K562 (cell line): ENCODE measurements around the gene BPNT1. TPM values are rescaled to one million over a fixed set of nuclear protein-coding genes. Genes with fewer than 3 reads are reported as not detected.
A peak's percentile ranks its signal among the peaks of the same experiment; 100 is the strongest.
"Not testable (repeated sequence)": the region's sequence is repeated elsewhere in the genome, so short reads cannot be mapped to it uniquely, and the experiment has no call there.

ENCODE experiments used
- BRD9 ChIP-seq: fragments of 450-650 bp; IDR thresholded peaks from 2 replicates; pipeline ENCODE4 v1.6.1; 2018; ENCODE audit warnings: low read depth; ENCODE audit not compliant: partially characterized antibody
- CREM ChIP-seq: IDR thresholded peaks from 2 replicates; pipeline ENCODE4 v1.6.1; 2014; ENCODE audit warnings: antibody characterized with exemption, low read depth
- GABPA ChIP-seq: fragments of 200-800 bp; sonication (Bioruptor generic); conservative IDR thresholded peaks from 2 replicates; pipeline ENCODE4 v1.6.1; 2016; ENCODE audit warnings: low read depth, missing genetic modification characterization, missing compliant biosample characterization
- HDAC2 ChIP-seq: fragments of 450-650 bp; IDR thresholded peaks from 2 replicates; pipeline ENCODE4 v1.6.1; 2016; ENCODE audit warnings: mild to moderate bottlenecking
- MAZ ChIP-seq, 2 experiments: fragments of 450-650 bp in 1 of 2; sonication (generic) in 1 of 2; formaldehyde crosslinking; IDR thresholded peaks in 1 of 2; conservative IDR thresholded peaks in 1 of 2; 2 replicates each; pipeline versions ENCODE4 v1.4.0 to v1.5.0; 2020; ENCODE audit warnings: mild to moderate bottlenecking in 1 of 2, missing genetic modification reagents in 1 of 2
- MYC ChIP-seq, 2 experiments: fragments of 250-450 bp in 1 of 2; sonication (Bioruptor Pico) in 1 of 2; IDR thresholded peaks; 2 replicates each; pipeline versions ENCODE4 v1.5.1 to v1.6.1; 2012 to 2021; ENCODE audit warnings: low read depth in 2 of 2, borderline replicate concordance in 1 of 2, improper control_type of control experiment in 1 of 2, low read length in 1 of 2, mild to moderate bottlenecking in 1 of 2, moderate library complexity in 1 of 2
- NRF1 ChIP-seq, 2 experiments: fragments of 450-650 bp; IDR thresholded peaks in 1 of 2; conservative IDR thresholded peaks in 1 of 2; 2 replicates each; pipeline ENCODE4 v1.6.1; 2014; ENCODE audit warnings: mild to moderate bottlenecking in 2 of 2
- SMARCA4 ChIP-seq: fragments of 450-650 bp; IDR thresholded peaks from 2 replicates; pipeline ENCODE4 v1.6.1; 2016
- SPI1 ChIP-seq: IDR thresholded peaks from 2 replicates; pipeline ENCODE4 v1.6.1; 2011; ENCODE audit warnings: low read depth, low read length, control low read depth, borderline replicate concordance
- TAF1 ChIP-seq: IDR thresholded peaks from 2 replicates; pipeline ENCODE4 v1.6.1; 2011; ENCODE audit warnings: mild to moderate bottlenecking, low read length, moderate library complexity; ENCODE audit not compliant: insufficient read depth, control insufficient read depth, severe bottlenecking; ENCODE audit errors: extremely low read depth
- ZNF121 ChIP-seq: sonication (generic); formaldehyde crosslinking; conservative IDR thresholded peaks from 2 replicates; pipeline ENCODE4 v1.8.0; 2022; ENCODE audit warnings: missing genetic modification reagents
- polyA plus RNA-seq, 8 experiments: library from polyadenylated mRNA; depleted of rRNA in 4 of 8; stranded (reverse) in 5 of 8; unstranded in 3 of 8; fragments of >200 nt; fragmentation: Nextera tagmentation in 2 of 8; fragmentation: Illumina TruSeq in 1 of 8; extraction: Ambion mirVana in 2 of 8; extraction: Trizol in 1 of 8; gene quantifications; 2 replicates each; pipeline versions ENCODE4 v1.2.1 to v1.2.3, GENCODE V29; 2011 to 2014; ENCODE audit warnings: inconsistent platforms in 1 of 8, missing spikeins in 1 of 8
- total RNA-seq, 7 experiments: library from RNA; depleted of rRNA in 6 of 7; stranded (reverse); fragments of >200 nt in 6 of 7; fragmentation: Illumina TruSeq in 2 of 7; extraction: Trizol in 2 of 7; gene quantifications; 2 replicates each; pipeline versions ENCODE4 v1.2.1 to v1.2.3, GENCODE V29; 2011 to 2021; ENCODE audit warnings: low replicate concordance in 1 of 7
- TF ChIP-seq, protein P1 (sequence below): fragments of 450-650 bp; IDR thresholded peaks from 2 replicates; pipeline ENCODE4 v1.6.1; 2017; ENCODE audit warnings: antibody characterized with exemption, mild to moderate bottlenecking
- TF ChIP-seq, protein P2 (sequence below): IDR thresholded peaks from 2 replicates; pipeline ENCODE4 v1.6.1; 2012; ENCODE audit warnings: low read depth, low read length, improper control_type of control experiment, borderline replicate concordance
- TF ChIP-seq, protein P3 (sequence below): fragments of 250-450 bp; sonication (Bioruptor Pico); IDR thresholded peaks from 2 replicates; pipeline ENCODE4 v1.8.0; 2022; ENCODE audit warnings: inconsistent platforms
- TF ChIP-seq, protein P4 (sequence below), 2 experiments: fragments of 450-650 bp; IDR thresholded peaks; 2 replicates each; pipeline ENCODE4 v1.6.1; 2016
- TF ChIP-seq, protein P5 (sequence below): sonication (generic); formaldehyde crosslinking; IDR thresholded peaks from 2 replicates; pipeline ENCODE4 v1.8.0; 2022; ENCODE audit warnings: missing genetic modification reagents, mild to moderate bottlenecking, moderate library complexity, borderline replicate concordance

The BPNT1 gene
- total and polyA plus RNA-seq, 9 of the 15 experiments (the other 6 are each of a cell fraction or from before 2014, with no cell fraction given), result 30.2 to 73.8 (median 40.5) TPM

GRCh38 chr1:220086261-220086686 lies 3.3 kb downstream of the BPNT1 start (continued):
- TF ChIP-seq MAZ (CRISPR knock-in tag; conservative IDR thresholded peaks at IDR 0.05 in 1 of 2, IDR thresholded peaks at IDR 0.05 in 1 of 2) (peak in 1 of 2 experiments; percentile 65; a peak in 1 of 4 replicates), SPI1 (peak; percentile 38; the same call in 1 of the 2 replicates), NRF1 (conservative IDR thresholded peaks at IDR 0.05 in 1 of 2, IDR thresholded peaks at IDR 0.05 in 1 of 2) (0 out of 4 replicates have a peak, but pooled peaks of 1 of the 2 experiments have one; percentile 5), BRD9 (peak; percentile 10), HDAC2 (peak; percentile 17; the same call in 1 of the 2 replicates), ZNF121 (CRISPR knock-in tag) (peak; percentile 95), CREM (peak; percentile 54; the same call in 1 of the 2 replicates), TAF1 (peak; percentile 35), GABPA (0 out of 2 replicates have a peak, but pooled peaks have one; percentile 11), SMARCA4 (peak; percentile 69; the same call in 1 of the 2 replicates), MYC (IDR thresholded peaks at IDR 0.05; ENCODE audit: low read depth, low read length) (peak; percentile 12; the same call in 1 of the 2 replicates)
- TF ChIP-seq, protein P1, sequence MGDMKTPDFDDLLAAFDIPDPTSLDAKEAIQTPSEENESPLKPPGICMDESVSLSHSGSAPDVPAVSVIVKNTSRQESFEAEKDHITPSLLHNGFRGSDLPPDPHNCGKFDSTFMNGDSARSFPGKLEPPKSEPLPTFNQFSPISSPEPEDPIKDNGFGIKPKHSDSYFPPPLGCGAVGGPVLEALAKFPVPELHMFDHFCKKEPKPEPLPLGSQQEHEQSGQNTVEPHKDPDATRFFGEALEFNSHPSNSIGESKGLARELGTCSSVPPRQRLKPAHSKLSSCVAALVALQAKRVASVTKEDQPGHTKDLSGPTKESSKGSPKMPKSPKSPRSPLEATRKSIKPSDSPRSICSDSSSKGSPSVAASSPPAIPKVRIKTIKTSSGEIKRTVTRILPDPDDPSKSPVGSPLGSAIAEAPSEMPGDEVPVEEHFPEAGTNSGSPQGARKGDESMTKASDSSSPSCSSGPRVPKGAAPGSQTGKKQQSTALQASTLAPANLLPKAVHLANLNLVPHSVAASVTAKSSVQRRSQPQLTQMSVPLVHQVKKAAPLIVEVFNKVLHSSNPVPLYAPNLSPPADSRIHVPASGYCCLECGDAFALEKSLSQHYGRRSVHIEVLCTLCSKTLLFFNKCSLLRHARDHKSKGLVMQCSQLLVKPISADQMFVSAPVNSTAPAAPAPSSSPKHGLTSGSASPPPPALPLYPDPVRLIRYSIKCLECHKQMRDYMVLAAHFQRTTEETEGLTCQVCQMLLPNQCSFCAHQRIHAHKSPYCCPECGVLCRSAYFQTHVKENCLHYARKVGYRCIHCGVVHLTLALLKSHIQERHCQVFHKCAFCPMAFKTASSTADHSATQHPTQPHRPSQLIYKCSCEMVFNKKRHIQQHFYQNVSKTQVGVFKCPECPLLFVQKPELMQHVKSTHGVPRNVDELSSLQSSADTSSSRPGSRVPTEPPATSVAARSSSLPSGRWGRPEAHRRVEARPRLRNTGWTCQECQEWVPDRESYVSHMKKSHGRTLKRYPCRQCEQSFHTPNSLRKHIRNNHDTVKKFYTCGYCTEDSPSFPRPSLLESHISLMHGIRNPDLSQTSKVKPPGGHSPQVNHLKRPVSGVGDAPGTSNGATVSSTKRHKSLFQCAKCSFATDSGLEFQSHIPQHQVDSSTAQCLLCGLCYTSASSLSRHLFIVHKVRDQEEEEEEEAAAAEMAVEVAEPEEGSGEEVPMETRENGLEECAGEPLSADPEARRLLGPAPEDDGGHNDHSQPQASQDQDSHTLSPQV, result 0 out of 2 replicates have a peak, but pooled peaks have one; percentile 23
- TF ChIP-seq, protein P2, sequence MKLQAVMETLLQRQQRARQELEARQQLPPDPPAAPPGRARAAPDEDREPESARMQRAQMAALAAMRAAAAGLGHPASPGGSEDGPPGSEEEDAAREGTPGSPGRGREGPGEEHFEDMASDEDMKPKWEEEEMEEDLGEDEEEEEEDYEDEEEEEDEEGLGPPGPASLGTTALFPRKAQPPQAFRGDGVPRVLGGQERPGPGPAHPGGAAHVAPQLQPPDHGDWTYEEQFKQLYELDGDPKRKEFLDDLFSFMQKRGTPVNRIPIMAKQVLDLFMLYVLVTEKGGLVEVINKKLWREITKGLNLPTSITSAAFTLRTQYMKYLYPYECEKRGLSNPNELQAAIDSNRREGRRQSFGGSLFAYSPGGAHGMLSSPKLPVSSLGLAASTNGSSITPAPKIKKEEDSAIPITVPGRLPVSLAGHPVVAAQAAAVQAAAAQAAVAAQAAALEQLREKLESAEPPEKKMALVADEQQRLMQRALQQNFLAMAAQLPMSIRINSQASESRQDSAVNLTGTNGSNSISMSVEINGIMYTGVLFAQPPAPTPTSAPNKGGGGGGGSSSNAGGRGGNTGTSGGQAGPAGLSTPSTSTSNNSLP, result peak; percentile 44; the same call in 1 of the 2 replicates
- TF ChIP-seq, protein P3, sequence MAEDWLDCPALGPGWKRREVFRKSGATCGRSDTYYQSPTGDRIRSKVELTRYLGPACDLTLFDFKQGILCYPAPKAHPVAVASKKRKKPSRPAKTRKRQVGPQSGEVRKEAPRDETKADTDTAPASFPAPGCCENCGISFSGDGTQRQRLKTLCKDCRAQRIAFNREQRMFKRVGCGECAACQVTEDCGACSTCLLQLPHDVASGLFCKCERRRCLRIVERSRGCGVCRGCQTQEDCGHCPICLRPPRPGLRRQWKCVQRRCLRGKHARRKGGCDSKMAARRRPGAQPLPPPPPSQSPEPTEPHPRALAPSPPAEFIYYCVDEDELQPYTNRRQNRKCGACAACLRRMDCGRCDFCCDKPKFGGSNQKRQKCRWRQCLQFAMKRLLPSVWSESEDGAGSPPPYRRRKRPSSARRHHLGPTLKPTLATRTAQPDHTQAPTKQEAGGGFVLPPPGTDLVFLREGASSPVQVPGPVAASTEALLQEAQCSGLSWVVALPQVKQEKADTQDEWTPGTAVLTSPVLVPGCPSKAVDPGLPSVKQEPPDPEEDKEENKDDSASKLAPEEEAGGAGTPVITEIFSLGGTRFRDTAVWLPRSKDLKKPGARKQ (CRISPR knock-in tag), result 0 out of 2 replicates have a peak, but pooled peaks have one; percentile 41
- TF ChIP-seq, protein P4, sequence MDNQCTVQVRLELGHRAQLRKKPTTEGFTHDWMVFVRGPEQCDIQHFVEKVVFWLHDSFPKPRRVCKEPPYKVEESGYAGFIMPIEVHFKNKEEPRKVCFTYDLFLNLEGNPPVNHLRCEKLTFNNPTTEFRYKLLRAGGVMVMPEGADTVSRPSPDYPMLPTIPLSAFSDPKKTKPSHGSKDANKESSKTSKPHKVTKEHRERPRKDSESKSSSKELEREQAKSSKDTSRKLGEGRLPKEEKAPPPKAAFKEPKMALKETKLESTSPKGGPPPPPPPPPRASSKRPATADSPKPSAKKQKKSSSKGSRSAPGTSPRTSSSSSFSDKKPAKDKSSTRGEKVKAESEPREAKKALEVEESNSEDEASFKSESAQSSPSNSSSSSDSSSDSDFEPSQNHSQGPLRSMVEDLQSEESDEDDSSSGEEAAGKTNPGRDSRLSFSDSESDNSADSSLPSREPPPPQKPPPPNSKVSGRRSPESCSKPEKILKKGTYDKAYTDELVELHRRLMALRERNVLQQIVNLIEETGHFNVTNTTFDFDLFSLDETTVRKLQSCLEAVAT (IDR thresholded peaks at IDR 0.05), result peak in 1 of 2 experiments; percentile 23; a peak in 1 of 4 replicates
- TF ChIP-seq MYC (CRISPR knock-in tag; IDR thresholded peaks at IDR 0.05; ENCODE audit: borderline replicate concordance, low read depth), result not testable (repeated sequence)
- TF ChIP-seq, protein P5, sequence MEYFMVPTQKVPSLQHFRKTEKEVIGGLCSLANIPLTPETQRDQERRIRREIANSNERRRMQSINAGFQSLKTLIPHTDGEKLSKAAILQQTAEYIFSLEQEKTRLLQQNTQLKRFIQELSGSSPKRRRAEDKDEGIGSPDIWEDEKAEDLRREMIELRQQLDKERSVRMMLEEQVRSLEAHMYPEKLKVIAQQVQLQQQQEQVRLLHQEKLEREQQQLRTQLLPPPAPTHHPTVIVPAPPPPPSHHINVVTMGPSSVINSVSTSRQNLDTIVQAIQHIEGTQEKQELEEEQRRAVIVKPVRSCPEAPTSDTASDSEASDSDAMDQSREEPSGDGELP (CRISPR knock-in tag), result 0 out of 2 replicates have a peak, but pooled peaks have one; percentile 7
